ENCODE measurements around the gene YJEFN3. TPM values are rescaled to one million over a fixed set of nuclear protein-coding genes. Genes with fewer than 3 reads are reported as not detected.

Gene YJEFN3
- total RNA-seq, 1 donor from 2014 or later: 4.9 TPM

DNA sequence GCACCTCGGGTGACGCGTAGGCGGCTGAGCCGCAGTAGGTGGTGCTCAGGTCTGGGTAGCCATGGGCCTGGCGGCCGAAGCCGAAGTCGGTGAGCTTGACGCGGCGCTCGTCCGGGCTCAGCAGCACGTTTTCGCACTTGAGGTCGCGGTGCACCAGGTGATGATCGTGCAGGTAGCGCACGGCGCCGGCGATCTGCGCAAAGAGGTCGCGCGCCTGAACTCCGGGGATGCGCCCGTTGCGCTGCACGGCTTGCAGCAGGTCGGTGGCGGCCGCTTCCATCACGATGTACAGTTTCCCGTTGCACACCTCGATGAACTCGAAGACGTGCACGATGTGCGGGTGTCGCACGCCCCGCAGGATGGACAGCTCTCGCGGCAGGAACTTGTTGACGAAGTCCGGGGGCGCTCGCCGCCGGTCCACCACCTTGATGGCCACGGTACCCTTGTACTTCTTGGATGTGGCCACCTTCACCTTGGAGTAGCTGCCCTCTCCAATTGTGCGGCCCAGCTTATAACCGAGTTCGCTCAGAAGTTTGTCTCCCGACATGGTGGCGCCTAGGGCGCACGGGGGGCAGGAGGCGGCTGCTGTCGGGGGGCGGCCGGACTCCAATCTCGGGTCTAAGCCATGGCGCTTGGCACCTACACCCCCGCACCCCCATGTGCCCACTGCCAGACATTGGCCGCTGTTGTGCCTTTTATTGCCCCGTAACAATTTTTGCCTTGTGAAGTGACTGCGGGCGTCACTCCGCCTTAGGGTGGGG lies 13.7 kb upstream of the YJEFN3 start, which contains the start of gene TSSK6:
TSS of gene TSSK6 (minus strand) at position 668 of the 761 bp plus-strand sequence. CDS start at position 547, 121 bp downstream.
- DNase-seq (ENCODE audit: low spot score) (no peak), ATAC-seq (peak; percentile 2)
- intact Hi-C loops (cut with DNase I): no loop called here

DNA sequence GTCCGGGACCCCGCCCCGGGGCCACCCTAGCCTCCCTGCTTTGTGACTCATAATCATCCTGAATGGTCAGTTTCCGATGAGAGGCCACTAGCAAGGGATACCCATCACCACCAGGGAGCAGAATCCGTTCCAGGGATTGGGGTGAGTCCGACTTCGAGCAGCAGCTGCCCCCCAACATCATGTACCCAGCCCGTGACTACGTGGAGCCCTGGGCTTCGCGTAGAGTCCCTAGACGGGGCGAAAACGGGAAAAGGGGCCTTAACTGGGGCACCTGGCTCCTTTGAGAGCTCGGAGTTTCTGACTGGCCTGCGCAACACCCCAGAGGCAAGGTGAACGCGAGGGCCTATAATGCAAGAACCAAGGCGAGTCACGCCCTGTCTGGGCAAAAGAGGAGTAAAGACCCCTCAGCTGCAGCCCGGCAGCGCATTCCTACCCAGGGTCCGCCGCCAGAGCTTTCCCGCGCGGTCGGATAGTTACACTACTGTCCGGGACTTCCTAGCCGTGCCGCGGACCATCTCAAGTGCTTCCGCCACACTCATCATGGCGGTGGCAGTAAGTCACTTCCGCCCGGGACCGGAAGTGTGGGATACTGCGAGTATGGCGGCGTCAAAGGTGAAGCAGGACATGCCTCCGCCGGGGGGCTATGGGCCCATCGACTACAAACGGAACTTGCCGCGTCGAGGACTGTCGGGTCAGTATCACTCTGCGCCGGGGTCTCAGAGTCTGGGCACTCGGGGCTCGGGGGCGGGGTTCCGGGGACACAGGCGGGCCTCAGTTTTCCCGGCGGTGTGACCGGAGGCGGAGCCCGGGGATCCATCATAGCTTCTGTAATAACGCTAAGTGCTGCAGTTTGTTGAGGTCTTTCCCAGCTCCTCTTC lies 12.8 kb upstream of the YJEFN3 start, which contains the start of gene NDUFA13:
TSS of gene NDUFA13 (plus strand) at position 584 of the 878 bp plus-strand sequence. CDS start at position 598, 14 bp downstream.
- intact Hi-C loops (cut with DNase I): no loop called here
- ATAC-seq (peak; percentile 96), DNase-seq (ENCODE audit: low spot score) (peak; percentile 95)

GRCh38 chr19:19517235-19517619 lies 11.5 kb upstream of the YJEFN3 start:
- intact Hi-C loops (cut with DNase I): no loop called here
- no peak for DNase-seq (ENCODE audit: low spot score)
- ATAC-seq: no peak

GRCh38 chr19:19520989-19521388 lies 7.7 kb upstream of the YJEFN3 start:
- no peak for DNase-seq (ENCODE audit: low spot score)
- ATAC-seq: no peak
- intact Hi-C loops (cut with DNase I): no loop called here

- no peak for ATAC-seq
These were observed 5.5 kb upstream of the YJEFN3 start for GRCh38 chr19:19523177-19523576.

GRCh38 chr19:19524053-19524452 lies 4.7 kb upstream of the YJEFN3 start:
- no peak for DNase-seq (ENCODE audit: low spot score)
- intact Hi-C loops (cut with DNase I): no loop called here
- ATAC-seq: no peak

More at GRCh38 chr19:19523177-19523576, 5.5 kb upstream of the YJEFN3 start:
- intact Hi-C loops (cut with DNase I): no loop called here
- no peak for DNase-seq (ENCODE audit: low spot score)

- ATAC-seq (no peak), DNase-seq (ENCODE audit: low spot score) (no peak)
- intact Hi-C loops (cut with DNase I): no loop called here
These were observed 2.9 kb upstream of the YJEFN3 start for GRCh38 chr19:19525611-19526380.

GRCh38 chr19:19526581-19527370 lies 1.9 kb upstream of the YJEFN3 start:
- no peak for ATAC-seq
- no peak for DNase-seq (ENCODE audit: low spot score)
- intact Hi-C loops (cut with DNase I): no loop called here

DNA sequence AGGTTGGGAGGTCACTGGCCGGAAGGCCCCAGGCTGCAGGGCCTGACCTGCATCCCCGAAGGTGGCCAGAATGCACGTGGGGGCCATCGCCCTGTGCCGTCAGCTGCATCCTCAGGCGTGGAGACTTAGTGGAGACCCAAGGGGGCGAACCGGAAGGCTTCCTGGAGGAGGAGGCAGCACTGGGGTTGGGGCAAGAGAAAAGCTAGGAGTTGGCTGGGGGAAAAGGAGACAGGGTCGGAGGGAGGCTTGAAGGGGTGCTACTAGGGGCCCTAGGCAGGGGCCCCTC lies 1.4 kb upstream of the YJEFN3 start:
- ATAC-seq: no peak
- no peak for DNase-seq (ENCODE audit: low spot score)
- intact Hi-C loops (cut with DNase I): no loop called here

DNA sequence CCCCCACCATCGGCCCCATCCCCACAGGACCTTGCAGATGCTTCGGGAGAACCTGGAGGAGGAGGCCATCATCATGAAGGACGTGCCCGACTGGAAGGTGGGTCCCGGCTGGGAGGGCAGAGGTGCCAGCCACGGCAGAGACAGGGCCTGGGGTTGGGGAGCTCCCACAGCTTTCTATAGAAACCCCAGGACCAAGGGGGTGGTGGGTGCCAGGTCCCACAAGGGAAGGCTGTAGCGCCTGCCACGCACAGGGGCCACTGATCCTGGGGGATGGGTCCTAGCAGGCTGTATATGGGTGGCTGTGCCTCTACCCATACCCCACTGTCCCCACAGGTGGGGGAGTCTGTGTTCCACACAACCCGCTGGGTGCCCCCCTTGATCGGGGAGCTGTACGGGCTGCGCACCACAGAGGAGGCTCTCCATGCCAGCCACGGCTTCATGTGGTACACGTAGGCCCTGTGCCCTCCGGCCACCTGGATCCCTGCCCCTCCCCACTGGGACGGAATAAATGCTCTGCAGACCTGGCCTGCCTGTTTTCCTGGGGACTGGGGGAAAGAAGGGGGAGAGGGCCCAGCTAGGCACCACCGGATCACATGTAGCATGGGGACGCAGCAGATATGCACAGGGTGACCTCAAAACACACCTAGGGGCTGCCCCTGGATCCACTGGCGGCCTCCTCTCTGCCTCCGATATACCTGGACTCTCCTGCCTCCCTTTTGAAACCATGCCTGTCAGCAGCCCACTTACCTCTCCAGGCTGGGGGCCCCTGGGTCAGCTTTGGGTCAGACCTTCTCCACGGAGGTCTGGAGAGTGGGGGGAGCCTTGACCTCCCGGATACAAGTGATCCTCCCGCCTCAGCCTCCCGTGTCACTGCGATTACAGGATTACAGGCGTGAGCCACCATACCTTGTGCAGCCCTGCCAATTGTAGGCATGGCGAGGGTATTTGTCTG lies 761 bp upstream of the YJEFN3 start:
- DNase-seq (ENCODE audit: low spot score) (no peak), ATAC-seq (no peak)
- intact Hi-C loops (cut with DNase I): no loop called here

DNA sequence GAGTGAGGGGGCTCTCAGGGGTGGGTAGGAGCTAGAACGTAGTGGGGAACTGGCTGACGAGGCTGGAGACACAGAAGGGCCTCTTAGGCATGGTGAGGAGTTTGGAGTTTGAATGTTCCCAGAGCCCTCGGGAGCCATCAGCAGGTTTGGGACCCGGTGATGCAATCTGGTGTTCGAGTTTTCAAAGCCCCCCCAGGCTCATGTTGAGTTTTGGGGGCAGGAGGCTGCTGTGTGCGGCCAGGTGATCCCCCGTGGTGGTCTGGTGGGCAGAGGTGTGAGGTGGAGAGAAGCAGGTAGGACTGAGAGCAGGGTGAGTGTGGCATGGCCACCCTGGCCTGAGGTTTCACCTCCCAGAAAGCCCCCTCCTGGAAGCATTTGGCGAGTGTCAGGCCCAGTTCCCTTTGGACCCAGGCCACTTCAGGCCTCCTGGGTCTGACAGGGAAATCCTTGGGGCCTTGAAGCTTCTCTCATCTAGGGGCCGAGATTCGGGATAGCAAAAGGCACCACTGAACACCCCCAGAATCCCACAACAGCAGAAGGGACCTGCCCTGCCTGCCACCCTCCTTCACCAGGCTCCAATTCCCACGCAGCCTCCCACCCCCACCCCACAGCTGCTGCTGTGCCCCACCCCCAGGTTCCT lies 1.2 kb downstream of the YJEFN3 start:
- no peak for ATAC-seq
- no peak for DNase-seq (ENCODE audit: low spot score)
- intact Hi-C loops (cut with DNase I): no loop called here

GRCh38 chr19:19530423-19530804 lies 1.7 kb downstream of the YJEFN3 start:
- intact Hi-C loops (cut with DNase I): no loop called here
- ATAC-seq: no peak
- DNase-seq (ENCODE audit: low spot score): no peak

- no peak for ATAC-seq
- DNase-seq (ENCODE audit: low spot score): no peak
- intact Hi-C loops (cut with DNase I): no loop called here
These were observed 2.2 kb downstream of the YJEFN3 start for GRCh38 chr19:19530889-19531288.

DNA sequence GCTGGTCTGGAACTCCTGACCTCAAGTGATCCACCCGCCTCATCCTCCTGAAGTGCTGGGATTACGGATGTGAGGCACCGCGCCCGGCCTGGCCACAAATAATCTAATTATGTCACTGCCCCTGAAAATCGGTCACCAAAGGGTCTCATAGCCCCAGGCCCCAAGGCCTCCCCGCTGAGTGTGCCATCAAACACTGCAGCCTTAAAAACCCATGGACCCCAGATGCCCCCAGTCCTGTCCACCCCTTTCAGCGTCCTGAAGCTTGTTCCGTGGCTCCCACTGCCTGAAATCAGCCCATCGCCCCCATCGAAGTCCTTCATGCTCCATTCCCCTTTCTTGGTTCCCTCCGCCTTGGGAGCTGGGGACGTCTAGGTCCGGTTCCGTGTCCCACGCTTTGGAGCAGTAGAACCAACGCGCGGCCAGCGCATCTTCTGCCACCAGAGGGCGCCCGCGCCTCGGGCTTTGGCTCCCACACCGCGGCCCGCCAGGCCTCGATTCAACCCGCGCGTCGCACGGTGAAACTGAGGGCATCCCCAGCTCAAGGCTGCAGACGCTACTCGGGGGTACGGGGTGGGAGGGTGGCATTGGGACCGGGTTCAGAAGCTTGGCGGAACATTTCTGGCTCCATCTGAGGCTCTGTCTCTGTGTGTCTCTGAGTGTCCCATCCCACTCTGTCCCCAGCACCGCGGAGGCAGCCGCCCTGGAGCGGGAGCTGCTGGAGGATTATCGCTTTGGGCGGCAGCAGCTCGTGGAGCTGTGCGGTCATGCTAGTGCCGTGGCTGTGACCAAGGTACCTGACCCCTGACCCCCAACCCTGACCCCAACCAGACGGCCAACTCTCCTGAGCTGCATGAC lies 3.5 kb downstream of the YJEFN3 start:
- ATAC-seq (peak; percentile 88), DNase-seq (ENCODE audit: low spot score) (peak; percentile 95)
- intact Hi-C loops (cut with DNase I): loop anchor here (2.0 kb wide), 1 partner anchor 111 kb away; the partner anchor contains the start of gene GMIP

DNA sequence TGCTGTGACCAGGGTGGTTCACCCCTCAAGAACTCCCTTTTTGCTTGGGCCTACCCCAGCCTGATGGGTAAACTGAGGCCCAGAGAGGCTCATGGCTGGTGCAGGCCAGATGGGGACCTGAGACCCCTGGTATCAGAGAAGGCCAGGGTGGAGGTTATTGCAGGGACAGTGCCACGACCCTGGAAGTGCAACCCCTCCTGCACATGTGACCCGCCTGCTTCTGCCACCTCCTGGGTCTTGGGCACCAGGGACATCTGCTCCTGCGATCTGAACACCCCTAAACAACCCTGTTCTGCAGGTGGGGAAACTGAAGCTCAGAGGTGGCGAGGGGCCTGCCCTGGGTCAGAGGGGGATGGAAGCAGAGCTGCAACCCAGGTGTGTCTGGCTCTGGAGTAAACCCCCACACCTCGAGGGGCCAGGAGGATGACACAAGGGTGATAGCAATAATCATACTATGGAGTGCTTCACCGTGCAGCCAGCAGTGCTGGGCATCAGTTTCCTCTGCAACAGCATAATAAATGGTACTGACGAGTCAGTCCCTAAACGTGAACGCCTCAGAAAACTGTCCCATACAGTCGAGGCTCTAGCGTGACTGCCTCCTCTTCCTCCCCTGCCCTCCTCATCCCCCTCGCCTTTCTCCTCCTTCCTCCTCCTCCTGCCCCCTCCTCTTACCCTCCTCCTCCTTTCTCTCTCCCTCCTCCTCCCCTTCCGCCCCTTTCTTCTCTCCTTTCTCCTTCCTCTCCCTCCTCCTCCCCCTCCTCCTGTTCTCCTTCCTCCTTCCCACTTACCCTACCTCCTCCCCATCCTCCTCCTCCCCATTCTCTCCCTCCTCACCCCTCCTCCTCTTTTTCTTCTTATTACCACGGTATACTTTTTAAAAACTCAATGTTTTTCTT lies 4.3 kb downstream of the YJEFN3 start:
- no peak for ATAC-seq
- no peak for DNase-seq (ENCODE audit: low spot score)
- intact Hi-C loops (cut with DNase I): loop anchor here (2.0 kb wide), 1 partner anchor 110 kb away; the partner anchor contains the start of gene GMIP

Measured in sciatic nerve (tissue), 2 donors.